ENCODE data around the gene TAF1A.

GRCh38 chr1:222579316-222579715 is 10.4 kb downstream of the TAF1A start:
- TF ChIP-seq POLR2AphosphoS5 (IDR thresholded peaks at IDR 0.05; ENCODE audit: low read depth, low read length), result no peak
- no peak for TF ChIP-seq CTCF (IDR thresholded peaks at IDR 0.05 in 2 of 3, conservative IDR thresholded peaks at IDR 0.05 in 1 of 3; ENCODE audit: borderline replicate concordance in 1 of 3, insufficient read depth in 1 of 3, low read depth in 2 of 3, low read length in 2 of 3)
- TF ChIP-seq TCF7L2 (IDR thresholded peaks at IDR 0.05; ENCODE audit: borderline replicate concordance, extremely low read depth, insufficient read depth, insufficient read length), result no peak
- TF ChIP-seq CEBPB (IDR thresholded peaks at IDR 0.05; ENCODE audit: low read depth), result no peak
- TF ChIP-seq POLR2A (IDR thresholded peaks at IDR 0.05; ENCODE audit: borderline replicate concordance, extremely low read depth, insufficient read depth, insufficient read length), result no peak
- no peak for TF ChIP-seq YY1 (IDR thresholded peaks at IDR 0.05; ENCODE audit: extremely low read depth, insufficient replicate concordance, low read depth, low read length)
- TF ChIP-seq SP1 (IDR thresholded peaks at IDR 0.05; ENCODE audit: low read depth), result no peak
- no peak for TF ChIP-seq ZBTB33 (IDR thresholded peaks at IDR 0.05; ENCODE audit: extremely low read depth, insufficient replicate concordance, low read length)
- no peak for TF ChIP-seq EZH2 (IDR thresholded peaks at IDR 0.05)
- no peak for TF ChIP-seq JUND (IDR thresholded peaks at IDR 0.05)

Measured in HCT116 (cell line).